AG04450 (cell line): ENCODE results near the gene TK2. TPM values are rescaled to one million over a fixed set of nuclear protein-coding genes. Genes with fewer than 3 reads are reported as not detected.
"Not testable (repeated sequence)": the region's sequence is repeated elsewhere in the genome, so short reads cannot be mapped to it uniquely, and the experiment has no call there.

Experiments used
- CTCF ChIA-PET: fragments of 300-600, 350-600 bp; formaldehyde crosslinking; extraction: SDS; loops from one replicate; lab custom pipeline; 2022; ENCODE audit warnings: antibody characterized with exemption, inconsistent platforms; lab: Charles Lee
- POLR2A ChIA-PET: fragments of 350-600 bp; formaldehyde crosslinking; extraction: SDS; loops from one replicate; lab custom pipeline; 2021; ENCODE audit warnings: antibody characterized with exemption, inconsistent platforms; lab: Yijun Ruan, JAX
- DNase-seq: peaks from one replicate; pipeline ENCODE4 v3.0.0-alpha.2; 2011; ENCODE audit warnings: low read depth, low spot score
- H3K27ac ChIP-seq: one replicate; pipeline ENCODE4 v1.5.1; 2012; ENCODE audit warnings: low read depth, low read length, control low read depth
- H3K27me3 ChIP-seq: one replicate; pipeline ENCODE4 v1.6.0; 2012; ENCODE audit warnings: low read length; ENCODE audit not compliant: control insufficient read depth, insufficient read depth
- H3K4me3 ChIP-seq: 2 replicates; pipeline ENCODE4 v1.5.1; 2011; ENCODE audit warnings: mild to moderate bottlenecking, low read depth, low read length, control low read depth
- H3K9me3 ChIP-seq: 2 replicates; pipeline ENCODE4 v1.5.1; 2012; ENCODE audit warnings: low read length; ENCODE audit not compliant: control insufficient read depth, insufficient read depth
- polyA minus RNA-seq: library from RNA; depleted of rRNA, polyadenylated mRNA; stranded (reverse); fragments of >200 nt; gene quantifications from 2 replicates; pipeline ENCODE4 v1.2.3, GENCODE V29; 2011; rRNA and poly(A)+ RNA removed
- polyA plus RNA-seq: library from polyadenylated mRNA; depleted of rRNA; stranded (reverse); fragments of >200 nt; gene quantifications from 2 replicates; pipeline ENCODE4 v1.2.3, GENCODE V29; 2011; rRNA removed
- TF ChIP-seq, protein P1 (sequence below): IDR thresholded peaks from 2 replicates; pipeline ENCODE4 v1.5.1; 2011; ENCODE audit warnings: low read depth, low read length, control low read depth, inconsistent platforms

Gene TK2
- polyA plus RNA-seq = 33.3 and 34.2 TPM in 2 replicates
- 41.1 and 42.9 TPM in 2 replicates for polyA minus RNA-seq

- POLR2A ChIA-PET = no interaction called here
- H3K9me3 ChIP-seq = no peaks in the 10 kb centered on the region; the same call in 1 of the 2 replicates
- TF ChIP-seq, protein P1, sequence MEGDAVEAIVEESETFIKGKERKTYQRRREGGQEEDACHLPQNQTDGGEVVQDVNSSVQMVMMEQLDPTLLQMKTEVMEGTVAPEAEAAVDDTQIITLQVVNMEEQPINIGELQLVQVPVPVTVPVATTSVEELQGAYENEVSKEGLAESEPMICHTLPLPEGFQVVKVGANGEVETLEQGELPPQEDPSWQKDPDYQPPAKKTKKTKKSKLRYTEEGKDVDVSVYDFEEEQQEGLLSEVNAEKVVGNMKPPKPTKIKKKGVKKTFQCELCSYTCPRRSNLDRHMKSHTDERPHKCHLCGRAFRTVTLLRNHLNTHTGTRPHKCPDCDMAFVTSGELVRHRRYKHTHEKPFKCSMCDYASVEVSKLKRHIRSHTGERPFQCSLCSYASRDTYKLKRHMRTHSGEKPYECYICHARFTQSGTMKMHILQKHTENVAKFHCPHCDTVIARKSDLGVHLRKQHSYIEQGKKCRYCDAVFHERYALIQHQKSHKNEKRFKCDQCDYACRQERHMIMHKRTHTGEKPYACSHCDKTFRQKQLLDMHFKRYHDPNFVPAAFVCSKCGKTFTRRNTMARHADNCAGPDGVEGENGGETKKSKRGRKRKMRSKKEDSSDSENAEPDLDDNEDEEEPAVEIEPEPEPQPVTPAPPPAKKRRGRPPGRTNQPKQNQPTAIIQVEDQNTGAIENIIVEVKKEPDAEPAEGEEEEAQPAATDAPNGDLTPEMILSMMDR = peak; percentile 20; the same call in 1 of the 2 replicates
- H3K27ac ChIP-seq = peak within 1 kb of the TSS; percentile 83
- DNase-seq = peak; percentile 43
- no peaks in the 10 kb centered on the region for H3K27me3 ChIP-seq
- peak within 1 kb of the TSS; percentile 80 for H3K4me3 ChIP-seq
- CTCF ChIA-PET = no interaction called here
Observed at GRCh38 chr16:66549284-66550131, at the start of gene TK2. TSS of gene TK2 (minus strand) at chr16:66550122. CDS start at chr16:66550061, 61 bp downstream.

DNA sequence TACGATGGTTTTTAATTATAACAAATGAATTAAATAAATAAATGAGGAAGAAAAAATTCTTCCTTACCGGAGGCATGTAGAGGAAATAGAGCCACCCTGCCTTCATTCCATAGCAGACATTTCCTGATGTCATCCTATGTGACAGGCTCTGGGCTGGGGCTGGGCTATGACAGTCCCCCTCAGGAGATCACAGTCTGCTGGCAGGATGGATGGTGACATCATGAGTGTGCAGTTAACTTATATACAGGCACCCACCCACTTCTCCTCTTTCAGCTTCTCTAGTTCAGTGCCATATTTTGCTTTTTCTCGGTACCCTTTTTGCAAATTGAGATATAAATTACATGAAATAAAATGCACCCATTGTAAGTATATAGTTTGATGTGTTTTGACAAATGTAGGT is 48.2 kb upstream of the TK2 start:
- H3K27ac ChIP-seq = no peak overlapping the region
- TF ChIP-seq, protein P1 = no peak
- ChIA-PET CTCF (interaction anchor here (2.3 kb wide), 1 partner anchor 11 kb away, joined by 13 read pairs; no protein-coding TSS in a partner anchor), POLR2A (no interaction called here)
- no peak for DNase-seq
- H3K27me3 ChIP-seq = peaks cover 11% of the 10 kb centered on the region
- H3K4me3 ChIP-seq = no peak overlapping the region
- peaks cover 8% of the 10 kb centered on the region for H3K9me3 ChIP-seq

DNA sequence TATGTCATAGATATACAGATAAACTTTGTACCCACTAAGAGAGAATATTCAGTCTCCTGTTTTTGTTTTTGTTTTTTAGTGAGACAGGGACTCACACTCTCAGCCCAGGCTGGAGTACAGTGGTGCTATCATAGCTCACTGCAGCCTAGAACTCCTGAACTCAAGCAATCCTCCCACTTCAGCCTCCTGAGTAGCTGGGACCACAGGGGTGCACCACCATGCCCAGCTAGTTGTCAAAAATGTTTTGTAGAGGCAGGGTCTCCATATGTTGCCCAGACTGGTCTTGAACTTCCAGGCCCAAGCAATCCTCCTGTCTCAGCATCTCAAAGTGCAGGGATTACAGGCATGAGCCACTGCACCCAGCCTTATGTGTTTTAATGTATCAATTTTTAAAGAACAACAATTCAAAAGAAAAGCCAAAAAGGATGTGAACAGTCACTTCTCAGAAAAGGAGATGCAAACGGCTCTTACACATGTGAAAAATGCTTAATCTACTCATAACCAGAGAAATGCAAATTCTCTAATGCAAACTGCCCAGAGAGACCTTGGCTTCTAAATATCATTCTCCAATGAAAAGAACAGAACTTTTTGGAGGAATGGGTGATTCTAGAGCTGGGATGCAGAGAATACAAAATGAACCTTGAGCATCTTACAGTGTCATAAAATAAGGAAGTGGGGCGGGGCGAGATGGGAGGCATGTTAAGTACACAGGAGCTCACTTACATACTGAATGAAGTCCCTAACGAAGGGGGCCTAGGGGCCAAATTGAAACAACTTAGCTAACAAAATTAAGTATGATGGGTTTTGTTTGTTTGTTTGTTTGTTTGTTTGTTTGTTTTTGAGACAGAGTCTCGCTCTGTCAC is 47.3 kb upstream of the TK2 start:
- no peak for DNase-seq
- Histone ChIP-seq H3K27me3 (peaks cover 13% of the 10 kb centered on the region), H3K9me3 (peaks cover 8% of the 10 kb centered on the region), H3K4me3 (no peak overlapping the region), H3K27ac (no peak overlapping the region)
- ChIA-PET CTCF (interaction anchor here (2.3 kb wide), 1 partner anchor 11 kb away, joined by 13 read pairs; no protein-coding TSS in a partner anchor), POLR2A (no interaction called here)
- TF ChIP-seq, protein P1 = no peak

DNA sequence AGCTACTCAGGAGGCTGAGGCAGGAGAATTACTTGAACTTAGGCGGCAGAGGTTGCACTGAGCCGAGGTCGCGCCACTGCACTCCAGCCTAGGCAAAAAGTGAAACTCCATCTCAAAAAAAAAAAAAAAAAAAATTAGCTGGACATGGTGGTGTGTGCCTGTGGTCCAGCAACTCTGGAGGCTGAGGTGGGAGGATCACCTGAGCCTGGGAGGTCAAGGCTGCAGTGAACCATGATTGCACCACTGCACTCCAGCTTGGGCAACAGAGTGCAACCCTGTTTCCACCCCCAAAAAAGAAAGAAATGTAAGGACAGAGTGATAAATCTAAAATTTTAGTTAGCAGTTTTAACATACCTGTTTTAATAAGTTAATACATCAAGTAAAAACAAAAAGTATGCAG is 46.6 kb upstream of the TK2 start:
- CTCF ChIA-PET = interaction anchor here (1.6 to 2.3 kb wide), 2 partner anchors 12 to 190 kb away, joined by 3 to 13 read pairs; no protein-coding TSS in a partner anchor
- H3K9me3 ChIP-seq, DNase-seq, H3K4me3 ChIP-seq, H3K27ac ChIP-seq, POLR2A ChIA-PET: not testable (repeated sequence)
- peaks cover 13% of the 10 kb centered on the region for H3K27me3 ChIP-seq

DNA sequence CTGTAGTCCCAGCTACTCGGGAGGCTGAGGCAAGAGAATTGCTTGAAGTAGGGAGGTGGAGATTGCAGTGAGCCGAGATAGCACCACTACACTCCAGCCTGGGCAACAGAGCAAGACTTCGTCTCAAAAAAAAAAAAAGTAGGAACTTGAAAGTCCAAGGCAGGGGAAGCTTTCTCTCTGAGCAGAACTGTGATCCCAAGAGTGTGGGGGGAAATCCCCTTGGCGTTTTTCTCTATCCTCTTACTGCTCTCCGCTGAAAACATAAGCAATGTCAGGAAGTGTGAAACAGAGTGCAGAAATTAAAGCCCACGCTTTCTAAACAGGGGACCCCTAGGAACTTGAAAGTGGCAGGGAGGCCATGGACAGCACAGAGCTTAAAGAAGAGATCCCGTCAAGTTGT is 44.8 kb upstream of the TK2 start:
- TF ChIP-seq, protein P1 = no peak
- Histone ChIP-seq H3K27me3 (peaks cover 14% of the 10 kb centered on the region), H3K27ac (no peak overlapping the region), H3K9me3 (no peaks in the 10 kb centered on the region), H3K4me3 (no peak overlapping the region)
- no peak for DNase-seq
- CTCF ChIA-PET = interaction anchor here (1.6 to 2.1 kb wide), 2 partner anchors 14 to 188 kb away, joined by 3 to 8 read pairs; no protein-coding TSS in a partner anchor
- POLR2A ChIA-PET = no interaction called here
